Endodermal cell (in vitro differentiated cells): Measurements from ENCODE around the gene LCE3C. TPM values are rescaled to one million over a fixed set of nuclear protein-coding genes. Genes with fewer than 3 reads are reported as not detected.

Source experiments
- DNase-seq: peaks from one replicate; pipeline ENCODE4 v3.0.0-alpha.2; 2017
- H3K27ac ChIP-seq: 2 replicates; pipeline ENCODE4 v1.5.1; 2013; ENCODE audit warnings: mild to moderate bottlenecking, low read depth, low read length, moderate library complexity
- H3K27me3 ChIP-seq: 2 replicates; pipeline ENCODE4 v1.6.1; 2013; ENCODE audit warnings: mild to moderate bottlenecking, low read length, moderate library complexity; ENCODE audit not compliant: insufficient read depth, control insufficient read depth, poor library complexity, severe bottlenecking
- H3K36me3 ChIP-seq: 2 replicates; pipeline ENCODE4 v1.7.0; 2013; ENCODE audit warnings: mild to moderate bottlenecking, low read length, moderate library complexity; ENCODE audit not compliant: control insufficient read depth, insufficient read depth
- H3K4me1 ChIP-seq: one replicate; pipeline ENCODE4 v1.7.0; 2013; ENCODE audit warnings: low read length; ENCODE audit not compliant: control insufficient read depth, insufficient read depth
- H3K4me3 ChIP-seq: 2 replicates; pipeline ENCODE4 v1.5.1; 2013; ENCODE audit warnings: mild to moderate bottlenecking, low read length, moderate library complexity
- H3K9ac ChIP-seq: 2 replicates; pipeline ENCODE4 v1.6.1; 2013; ENCODE audit warnings: mild to moderate bottlenecking, low read length, moderate library complexity; ENCODE audit not compliant: poor library complexity, severe bottlenecking; ENCODE audit errors: extremely low read depth
- H3K9me3 ChIP-seq: 2 replicates; pipeline ENCODE4 v1.6.1; 2013; ENCODE audit warnings: mild to moderate bottlenecking, low read length, moderate library complexity; ENCODE audit not compliant: control insufficient read depth
- H3K27ac Mint-ChIP-seq: 2 replicates; pipeline ENCODE4 v1.8.0; 2020; ENCODE audit warnings: mixed read lengths
- H3K27me3 Mint-ChIP-seq: 2 replicates; pipeline ENCODE4 v1.8.0; 2021; ENCODE audit warnings: mild to moderate bottlenecking, mixed read lengths; ENCODE audit not compliant: insufficient read depth
- H3K36me3 Mint-ChIP-seq: 2 replicates; pipeline ENCODE4 v1.8.0; 2020; ENCODE audit warnings: low read depth, mixed read lengths
- H3K4me1 Mint-ChIP-seq: 2 replicates; pipeline ENCODE4 v1.8.0; 2020; ENCODE audit warnings: mixed read lengths
- H3K4me3 Mint-ChIP-seq: 2 replicates; pipeline ENCODE4 v1.8.0; 2020; ENCODE audit warnings: mild to moderate bottlenecking, moderate library complexity, mixed read lengths
- H3K9me3 Mint-ChIP-seq: 2 replicates; pipeline ENCODE4 v1.8.0; 2020; ENCODE audit warnings: mild to moderate bottlenecking, mixed read lengths
- WGBS, 2 experiments: methylation state at CpG; one replicate each; pipeline versions ENCODE4 v1.1.5 to v1.1.7; 2013; ENCODE audit warnings: missing lambda C conversion rate in 2 of 2, mixed read lengths in 1 of 2; ENCODE audit not compliant: insufficient coverage in 1 of 2, insufficient read length in 1 of 2; 5-methylcytosine and 5-hydroxymethylcytosine counted together
- total RNA-seq, 2 donors: library from RNA; stranded (reverse); fragmentation: NEBNext Ultra II Directional in 1 of 2; extraction: Animal tissue kit (Norgen Biotek cat#: 25700) in 1 of 2; gene quantifications; 2 replicates in 1 of 2; 3 replicates in 1 of 2; pipeline ENCODE4 v1.2.1, GENCODE V29; 2021
- TF ChIP-seq, protein P1 (sequence below): fragments of 200-600 bp; sonication (generic); conservative IDR thresholded peaks from 2 replicates; pipeline ENCODE4 v1.5.0; 2021; ENCODE audit warnings: antibody characterized with exemption, mild to moderate bottlenecking

LCE3C gene
- total RNA-seq, 2 donors from 2014 or later = not detected

- 25 to 36% methylated on average over 1 of the region's 1 CpG for WGBS, 2 experiments
- Mint-ChIP-seq H3K27me3 (no peaks in the 10 kb centered on the region), H3K36me3 (peaks cover 2% of the 10 kb centered on the region), H3K4me3 (no peak overlapping the region), H3K27ac (no peak overlapping the region), H3K9me3 (peaks cover 94% of the 10 kb centered on the region), H3K4me1 (no peaks in the 10 kb centered on the region)
- Histone ChIP-seq H3K36me3 (no peaks in the 10 kb centered on the region), H3K27ac (no peak overlapping the region), H3K27me3 (no peaks in the 10 kb centered on the region), H3K4me1 (no peaks in the 10 kb centered on the region), H3K9ac (no peak overlapping the region), H3K9me3 (peaks cover 79% of the 10 kb centered on the region), H3K4me3 (no peak overlapping the region)
- DNase-seq = no peak
- TF ChIP-seq, protein P1, sequence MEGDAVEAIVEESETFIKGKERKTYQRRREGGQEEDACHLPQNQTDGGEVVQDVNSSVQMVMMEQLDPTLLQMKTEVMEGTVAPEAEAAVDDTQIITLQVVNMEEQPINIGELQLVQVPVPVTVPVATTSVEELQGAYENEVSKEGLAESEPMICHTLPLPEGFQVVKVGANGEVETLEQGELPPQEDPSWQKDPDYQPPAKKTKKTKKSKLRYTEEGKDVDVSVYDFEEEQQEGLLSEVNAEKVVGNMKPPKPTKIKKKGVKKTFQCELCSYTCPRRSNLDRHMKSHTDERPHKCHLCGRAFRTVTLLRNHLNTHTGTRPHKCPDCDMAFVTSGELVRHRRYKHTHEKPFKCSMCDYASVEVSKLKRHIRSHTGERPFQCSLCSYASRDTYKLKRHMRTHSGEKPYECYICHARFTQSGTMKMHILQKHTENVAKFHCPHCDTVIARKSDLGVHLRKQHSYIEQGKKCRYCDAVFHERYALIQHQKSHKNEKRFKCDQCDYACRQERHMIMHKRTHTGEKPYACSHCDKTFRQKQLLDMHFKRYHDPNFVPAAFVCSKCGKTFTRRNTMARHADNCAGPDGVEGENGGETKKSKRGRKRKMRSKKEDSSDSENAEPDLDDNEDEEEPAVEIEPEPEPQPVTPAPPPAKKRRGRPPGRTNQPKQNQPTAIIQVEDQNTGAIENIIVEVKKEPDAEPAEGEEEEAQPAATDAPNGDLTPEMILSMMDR = no peak
These were observed 40.3 kb downstream of the LCE3C start for GRCh38 chr1:152640351-152640750.

DNA sequence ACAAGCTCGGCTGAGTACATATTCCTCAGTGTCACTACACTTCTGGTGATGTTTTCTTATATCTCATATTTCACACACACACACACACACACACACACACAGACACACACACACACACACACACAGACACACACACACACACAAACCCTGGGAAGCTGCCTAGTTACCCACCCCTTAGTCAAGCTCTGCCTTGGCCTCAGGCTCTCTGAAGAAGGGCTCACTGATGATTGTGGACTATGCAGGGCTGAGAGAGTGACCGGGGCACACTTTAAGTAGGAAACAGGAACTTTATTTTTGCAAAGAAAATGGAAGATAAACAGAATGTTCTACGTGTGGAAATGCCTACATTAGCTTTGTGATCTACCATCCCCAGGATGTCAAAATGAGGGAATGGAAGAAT lies 43.9 kb downstream of the LCE3C start:
- Histone ChIP-seq H3K9ac (no peak overlapping the region), H3K36me3 (no peaks in the 10 kb centered on the region), H3K27ac (no peak overlapping the region), H3K4me1 (no peaks in the 10 kb centered on the region), H3K4me3 (no peak overlapping the region), H3K27me3 (no peaks in the 10 kb centered on the region), H3K9me3 (peaks cover 80% of the 10 kb centered on the region)
- H3K4me3 Mint-ChIP-seq = no peak overlapping the region
- no peaks in the 10 kb centered on the region for H3K27me3 Mint-ChIP-seq
- peaks cover 93% of the 10 kb centered on the region for H3K9me3 Mint-ChIP-seq
- H3K4me1 Mint-ChIP-seq = no peaks in the 10 kb centered on the region
- no peaks in the 10 kb centered on the region for H3K36me3 Mint-ChIP-seq
- 53 to 63% methylated on average over 2 to 3 of the region's 3 CpGs for WGBS, 2 experiments
- DNase-seq = no peak
- TF ChIP-seq, protein P1 = no peak
- H3K27ac Mint-ChIP-seq = no peak overlapping the region

DNA sequence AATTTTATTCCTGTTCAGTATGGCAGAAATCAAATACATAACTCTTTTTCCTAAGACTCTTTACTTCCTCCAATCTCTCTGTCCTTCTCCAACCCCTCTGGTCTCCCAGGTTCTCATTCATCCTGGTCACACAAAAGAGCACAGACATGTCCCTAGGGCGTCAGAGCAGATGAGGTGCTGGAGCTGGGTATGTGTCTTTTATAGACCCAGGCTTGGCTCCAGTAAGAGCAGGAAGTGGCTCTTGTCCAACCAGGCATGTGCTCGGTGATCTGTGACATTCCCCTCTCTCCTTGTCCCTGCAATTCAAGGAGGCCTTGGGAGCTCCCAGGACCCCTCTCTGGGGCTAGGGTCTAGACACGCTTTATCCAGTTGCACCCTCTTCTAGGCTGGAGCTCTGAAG lies 45.1 kb downstream of the LCE3C start:
- no peak overlapping the region for H3K27ac Mint-ChIP-seq
- H3K4me1 ChIP-seq = no peaks in the 10 kb centered on the region
- H3K4me3 Mint-ChIP-seq = no peak overlapping the region
- H3K27me3 Mint-ChIP-seq = no peaks in the 10 kb centered on the region
- WGBS, 2 experiments = 72 to 90% methylated on average over 2 to 3 of the region's 3 CpGs
- H3K9me3 ChIP-seq = peaks cover 84% of the 10 kb centered on the region
- no peaks in the 10 kb centered on the region for H3K36me3 ChIP-seq
- H3K9me3 Mint-ChIP-seq = peaks cover 93% of the 10 kb centered on the region
- H3K36me3 Mint-ChIP-seq = no peaks in the 10 kb centered on the region
- H3K27me3 ChIP-seq = no peaks in the 10 kb centered on the region
- H3K4me1 Mint-ChIP-seq = no peaks in the 10 kb centered on the region
- DNase-seq = no peak
- TF ChIP-seq, protein P1 = no peak
- H3K27ac ChIP-seq = no peak overlapping the region
- H3K9ac ChIP-seq = no peak overlapping the region
- no peak overlapping the region for H3K4me3 ChIP-seq
